ENCODE results near the gene LGALS4. TPM values are rescaled to one million over a fixed set of nuclear protein-coding genes. Genes with fewer than 3 reads are reported as not detected.
A peak's percentile ranks its signal among the peaks of the same experiment; 100 is the strongest.
"Not testable (repeated sequence)": the region's sequence is repeated elsewhere in the genome, so short reads cannot be mapped to it uniquely, and the experiment has no call there.

The LGALS4 gene
- total RNA-seq, 6 experiments from 2014 or later, result 21.0 to 376 (median 186) TPM

DNA sequence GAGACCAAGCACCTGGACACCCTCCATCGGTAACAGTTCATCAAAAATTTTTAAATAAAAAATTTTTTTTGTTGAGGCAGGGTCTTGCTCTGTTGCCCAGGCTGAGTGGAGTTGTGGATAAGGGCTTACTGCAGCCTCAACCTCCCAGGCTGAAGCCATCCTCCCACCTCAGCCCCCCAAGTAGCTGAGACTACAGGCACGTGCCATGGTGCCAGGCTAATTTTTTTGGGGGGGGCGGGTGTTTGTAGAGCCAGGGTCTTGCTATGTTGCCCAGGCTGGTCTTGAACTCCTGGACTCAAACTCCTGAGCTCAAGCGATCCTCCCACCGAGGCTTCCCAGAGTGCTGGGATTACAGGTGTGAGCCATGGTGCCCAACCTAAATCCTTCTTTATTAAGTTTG, 19.1 kb downstream of the LGALS4 start:
- H3K27ac ChIP-seq, result no peak overlapping the region
- 95% methylated on average over 3 of the region's 5 CpGs for WGBS (ENCODE audit: insufficient coverage, low coverage, low lambda C conversion rate, missing lambda C conversion rate)
- no peaks in the 10 kb centered on the region for H3K9me3 ChIP-seq
- no peak overlapping the region for H3K4me3 ChIP-seq
- intact Hi-C loops (cut with DNase I), result no loop called here
- H3K27me3 ChIP-seq, result no peaks in the 10 kb centered on the region
- TF ChIP-seq CTCF (IDR thresholded peaks at IDR 0.05) (no peak), POLR2A (IDR thresholded peaks at IDR 0.05) (no peak)
- no peaks in the 10 kb centered on the region for H3K4me1 ChIP-seq
- no peak for DNase-seq
- no peak for ATAC-seq
- no peaks in the 10 kb centered on the region for H3K36me3 ChIP-seq

- H3K27ac ChIP-seq, result no peak overlapping the region
- 81% methylated on average over 7 of the region's 8 CpGs for WGBS (ENCODE audit: insufficient coverage, low coverage, low lambda C conversion rate, missing lambda C conversion rate)
- H3K4me1 ChIP-seq, result no peaks in the 10 kb centered on the region
- H3K36me3 ChIP-seq, result no peaks in the 10 kb centered on the region
- TF ChIP-seq POLR2A (IDR thresholded peaks at IDR 0.05) (no peak), CTCF (IDR thresholded peaks at IDR 0.05) (no peak)
- no peaks in the 10 kb centered on the region for H3K9me3 ChIP-seq
- H3K27me3 ChIP-seq, result no peaks in the 10 kb centered on the region
- H3K4me3 ChIP-seq, result no peak overlapping the region
- no peak for DNase-seq
- no peak for ATAC-seq
- intact Hi-C loops (cut with DNase I), result no loop called here
Observed at GRCh38 chr19:38793177-38793576, 19.6 kb downstream of the LGALS4 start.

DNA sequence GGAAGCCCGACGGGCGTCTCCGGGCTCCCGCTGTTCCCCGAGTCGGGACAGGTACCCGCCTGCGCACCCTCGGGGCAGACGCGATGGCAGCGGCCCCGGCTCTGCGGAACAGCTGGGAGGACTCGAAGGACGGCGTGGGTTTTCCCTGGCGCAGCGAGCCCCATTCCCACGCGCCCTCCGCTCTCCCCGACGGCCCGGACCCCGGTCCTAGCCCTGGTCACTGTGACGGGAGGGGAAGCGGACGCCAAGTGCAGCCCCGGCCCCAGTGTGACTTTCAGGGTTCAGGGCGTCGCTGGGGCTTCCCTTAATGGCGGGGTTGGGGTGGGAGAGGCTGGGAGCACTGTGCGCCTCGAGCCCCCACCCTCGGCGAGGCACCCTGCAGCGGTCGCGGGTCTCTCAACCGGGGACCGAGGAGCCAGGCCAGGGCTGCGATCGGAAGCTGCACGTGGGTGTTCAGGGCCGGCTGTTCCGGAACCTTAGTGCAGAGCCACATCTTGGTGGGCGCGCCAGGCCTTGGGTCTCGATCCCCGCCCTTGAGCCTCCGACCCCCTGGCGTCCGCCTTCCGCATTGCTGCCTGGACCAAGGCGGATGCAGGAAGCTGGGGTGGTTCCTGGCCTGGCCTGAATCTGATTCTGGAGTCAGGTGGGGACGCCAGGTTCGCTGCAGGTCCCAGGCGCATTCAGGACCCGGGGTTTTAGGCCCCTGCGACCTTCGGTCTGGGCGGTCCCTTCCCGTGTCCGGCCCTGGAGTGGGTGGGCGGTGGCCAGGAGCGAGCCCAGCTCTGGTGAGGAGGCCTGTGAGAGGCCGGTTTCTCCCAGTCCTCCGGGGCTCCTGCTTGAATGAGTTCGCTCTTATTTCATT, 20.3 kb downstream of the LGALS4 start:
- no peaks in the 10 kb centered on the region for H3K27me3 ChIP-seq
- H3K4me3 ChIP-seq, result peak overlapping the region in 2 of 3 donors; percentile 7 to 9
- WGBS (ENCODE audit: insufficient coverage, low coverage, low lambda C conversion rate, missing lambda C conversion rate), result 44% methylated on average over 3 of the region's 71 CpGs
- H3K27ac ChIP-seq, result no peak overlapping the region
- intact Hi-C loops (cut with DNase I), result no loop called here
- H3K9me3 ChIP-seq, result no peaks in the 10 kb centered on the region
- peak in 3 of 4 donors; percentile 7 to 32 (median 24) for TF ChIP-seq CTCF (IDR thresholded peaks at IDR 0.05)
- TF ChIP-seq POLR2A (IDR thresholded peaks at IDR 0.05), result no peak
- no peaks in the 10 kb centered on the region for H3K36me3 ChIP-seq
- DNase-seq (peak in 1 of 3 donors; percentile 60), ATAC-seq (peak; percentile 41 to 57 (median 49))
- H3K4me1 ChIP-seq, result no peaks in the 10 kb centered on the region

GRCh38 chr19:38791451-38792064, 21.2 kb downstream of the LGALS4 start:
- H3K4me3 ChIP-seq; H3K27ac ChIP-seq; DNase-seq; H3K9me3 ChIP-seq; H3K4me1 ChIP-seq; H3K36me3 ChIP-seq; H3K27me3 ChIP-seq; intact Hi-C loops (cut with DNase I): not testable (repeated sequence)
- no CpG with 5 or more reads among the region's 40 CpGs for WGBS (ENCODE audit: insufficient coverage, low coverage, low lambda C conversion rate, missing lambda C conversion rate)
- peak; percentile 82 to 89 (median 88) for ATAC-seq

GRCh38 chr19:38790507-38791403, 22.0 kb downstream of the LGALS4 start:
- H3K4me1 ChIP-seq; H3K27me3 ChIP-seq; H3K9me3 ChIP-seq; DNase-seq; H3K36me3 ChIP-seq; intact Hi-C loops (cut with DNase I); H3K27ac ChIP-seq; ATAC-seq; H3K4me3 ChIP-seq: not testable (repeated sequence)
- 80% methylated on average over 10 of the region's 49 CpGs for whole genome bisulfite sequencing (ENCODE audit: insufficient coverage, low coverage, low lambda C conversion rate, missing lambda C conversion rate)

Measured in right lobe of liver (tissue), 6 donors.